T-helper 22 cell (primary cell): ENCODE results near the gene RMDN3.

Experiments used
- DNase-seq: peaks from one replicate; pipeline ENCODE4 v3.0.0-alpha.2; 2020; ENCODE audit warnings: low read depth

Gene RMDN3

GRCh38 chr15:40693904-40694687 lies 61.0 kb downstream of the RMDN3 start:
- no peak for DNase-seq

GRCh38 chr15:40691737-40692136 lies 63.3 kb downstream of the RMDN3 start:
- DNase-seq, result no peak

GRCh38 chr15:40688932-40689799 lies 65.9 kb downstream of the RMDN3 start:
- DNase-seq, result no peak
